ENCODE results near the gene NFASC.

The NFASC gene

DNA sequence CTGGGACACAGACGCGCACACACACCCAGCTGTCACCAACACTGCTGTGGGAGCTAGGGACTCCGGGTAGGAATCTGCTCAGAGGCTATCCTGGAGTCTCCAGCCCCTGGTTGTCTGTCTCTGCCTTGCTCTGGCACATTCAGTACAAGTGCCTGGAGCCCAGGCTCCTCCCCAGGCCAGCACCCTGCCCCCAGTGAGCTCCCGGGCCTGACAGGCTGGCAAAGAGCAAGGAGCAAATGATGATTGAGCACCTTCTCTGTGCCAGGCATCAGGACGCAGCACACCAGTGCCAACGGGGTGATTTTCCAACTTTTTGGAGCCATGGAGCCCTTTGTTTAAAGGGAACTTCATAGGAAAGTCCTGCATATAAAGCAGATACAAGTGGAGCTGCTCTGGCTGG, 178.8 kb downstream of the NFASC start:
- Histone ChIP-seq H2AK5ac (ENCODE audit: low read length) (no peak overlapping the region), H3K4me3 (ENCODE audit: low read depth, low read length) (no peak overlapping the region), H3K4me2 (ENCODE audit: low read length) (no peak overlapping the region), H3K23ac (ENCODE audit: low read length) (no peak overlapping the region), H3K79me2 (ENCODE audit: control insufficient read depth, insufficient read depth, low read length, poor library complexity) (no peaks in the 10 kb centered on the region), H3K14ac (ENCODE audit: low read length) (no peak overlapping the region), H3K18ac (ENCODE audit: low read length) (no peak overlapping the region), H3K79me1 (ENCODE audit: low read length) (no peaks in the 10 kb centered on the region), H2BK12ac (ENCODE audit: low read length) (no peak overlapping the region), H3K27me3 (ENCODE audit: insufficient read depth, low read length) (no peaks in the 10 kb centered on the region), H2AFZ (ENCODE audit: insufficient read depth, low read length, poor library complexity) (no peak overlapping the region), H3K4ac (ENCODE audit: low read depth, low read length) (no peak overlapping the region), H4K12ac (ENCODE audit: low read depth, low read length) (no peak overlapping the region), H3K36me3 (ENCODE audit: control insufficient read depth in 1 of 2, insufficient read depth in 2 of 2, low read length in 2 of 2) (no peaks in the 10 kb centered on the region), H3K9me3 (ENCODE audit: insufficient read depth, low read depth, low read length) (peaks cover 2% of the 10 kb centered on the region), H4K8ac (ENCODE audit: low read depth, low read length) (no peak overlapping the region), H3K9ac (ENCODE audit: low read length) (peak overlapping the region; percentile 39), H3K27ac (ENCODE audit: low read depth, low read length) (no peak overlapping the region), H4K91ac (ENCODE audit: low read depth, low read length) (no peak overlapping the region), H2BK5ac (ENCODE audit: low read depth, low read length, poor library complexity) (no peak overlapping the region), H2BK120ac (ENCODE audit: insufficient read depth, low read length, poor library complexity) (no peak overlapping the region), H3K4me1 (ENCODE audit: control insufficient read depth in 1 of 2, insufficient read depth in 2 of 2, low read length in 2 of 2) (no peaks in the 10 kb centered on the region)
- no peak for DNase-seq
- WGBS (ENCODE audit: extremely low coverage, insufficient coverage, insufficient read length) = no CpG with 5 or more reads among the region's 6 CpGs

DNA sequence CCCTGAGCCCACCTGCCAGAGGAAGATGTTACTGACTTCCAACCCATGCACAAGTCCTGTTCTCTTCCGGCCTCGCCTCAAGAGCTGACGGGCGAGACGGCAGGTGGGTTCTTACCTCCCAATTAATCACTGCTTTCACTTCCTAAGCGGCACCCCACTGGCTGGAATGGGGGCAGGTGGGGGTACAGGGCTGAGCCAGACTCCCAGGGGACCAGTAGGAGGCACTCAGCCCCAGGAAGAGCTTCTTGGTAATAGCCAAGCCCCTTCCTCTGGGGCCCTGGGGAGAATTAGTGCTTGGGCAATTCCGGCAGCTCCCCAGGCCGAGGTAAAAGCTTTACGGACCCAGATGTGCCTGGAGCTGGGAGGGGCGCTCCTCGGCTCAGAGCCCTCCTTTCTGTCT, 182.0 kb downstream of the NFASC start:
- Histone ChIP-seq H3K23ac (ENCODE audit: low read length) (no peak overlapping the region), H3K18ac (ENCODE audit: low read length) (no peak overlapping the region), H2AK5ac (ENCODE audit: low read length) (no peak overlapping the region), H3K27me3 (ENCODE audit: insufficient read depth, low read length) (no peaks in the 10 kb centered on the region), H3K9ac (ENCODE audit: low read length) (no peak overlapping the region), H2AFZ (ENCODE audit: insufficient read depth, low read length, poor library complexity) (no peak overlapping the region), H3K14ac (ENCODE audit: low read length) (no peak overlapping the region), H3K27ac (ENCODE audit: low read depth, low read length) (no peak overlapping the region), H3K79me2 (ENCODE audit: control insufficient read depth, insufficient read depth, low read length, poor library complexity) (no peaks in the 10 kb centered on the region), H2BK5ac (ENCODE audit: low read depth, low read length, poor library complexity) (no peak overlapping the region), H2BK12ac (ENCODE audit: low read length) (no peak overlapping the region), H3K9me3 (ENCODE audit: insufficient read depth, low read depth, low read length) (no peaks in the 10 kb centered on the region), H3K4ac (ENCODE audit: low read depth, low read length) (no peak overlapping the region), H3K4me3 (ENCODE audit: low read depth, low read length) (no peak overlapping the region), H3K79me1 (ENCODE audit: low read length) (no peaks in the 10 kb centered on the region), H3K4me2 (ENCODE audit: low read length) (no peak overlapping the region), H3K36me3 (ENCODE audit: control insufficient read depth in 1 of 2, insufficient read depth in 2 of 2, low read length in 2 of 2) (no peaks in the 10 kb centered on the region), H4K12ac (ENCODE audit: low read depth, low read length) (no peak overlapping the region), H2BK120ac (ENCODE audit: insufficient read depth, low read length, poor library complexity) (no peak overlapping the region), H4K8ac (ENCODE audit: low read depth, low read length) (no peak overlapping the region), H4K91ac (ENCODE audit: low read depth, low read length) (no peak overlapping the region), H3K4me1 (ENCODE audit: control insufficient read depth in 1 of 2, insufficient read depth in 2 of 2, low read length in 2 of 2) (no peaks in the 10 kb centered on the region)
- no peak for DNase-seq
- no CpG with 5 or more reads among the region's 11 CpGs for WGBS (ENCODE audit: extremely low coverage, insufficient coverage, insufficient read length)

DNA sequence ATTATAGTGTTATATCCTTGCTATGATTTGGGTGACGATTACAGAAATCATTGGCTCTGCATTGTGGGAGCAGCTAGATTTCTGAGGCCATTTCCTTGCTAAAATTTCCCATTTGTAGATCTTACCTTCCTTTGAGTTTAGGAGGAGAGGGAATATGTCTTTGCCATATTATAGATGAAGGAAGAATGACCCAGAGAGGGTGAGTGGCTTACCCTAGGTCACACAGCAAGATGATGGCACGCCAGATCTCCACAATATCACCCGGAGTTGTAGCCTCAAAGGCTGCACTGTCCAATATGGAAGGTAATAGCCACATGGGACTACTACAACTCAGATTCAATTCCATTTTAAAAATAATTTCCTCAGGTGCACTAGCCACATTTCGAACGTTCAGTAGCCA, 182.6 kb downstream of the NFASC start:
- no peak overlapping the region for H3K14ac ChIP-seq (ENCODE audit: low read length)
- no peak overlapping the region for H2AK5ac ChIP-seq (ENCODE audit: low read length)
- no peaks in the 10 kb centered on the region for H3K79me2 ChIP-seq (ENCODE audit: control insufficient read depth, insufficient read depth, low read length, poor library complexity)
- H3K18ac ChIP-seq (ENCODE audit: low read length) = no peak overlapping the region
- H4K12ac ChIP-seq (ENCODE audit: low read depth, low read length) = no peak overlapping the region
- no peak overlapping the region for H3K23ac ChIP-seq (ENCODE audit: low read length)
- H3K27ac ChIP-seq (ENCODE audit: low read depth, low read length) = no peak overlapping the region
- no CpG with 5 or more reads among the region's 5 CpGs for WGBS (ENCODE audit: extremely low coverage, insufficient coverage, insufficient read length)
- H4K91ac ChIP-seq (ENCODE audit: low read depth, low read length) = no peak overlapping the region
- H2BK120ac ChIP-seq (ENCODE audit: insufficient read depth, low read length, poor library complexity) = no peak overlapping the region
- no peaks in the 10 kb centered on the region for H3K9me3 ChIP-seq (ENCODE audit: insufficient read depth, low read depth, low read length)
- no peaks in the 10 kb centered on the region for H3K79me1 ChIP-seq (ENCODE audit: low read length)
- H3K9ac ChIP-seq (ENCODE audit: low read length) = no peak overlapping the region
- H3K4ac ChIP-seq (ENCODE audit: low read depth, low read length) = no peak overlapping the region
- H3K4me3 ChIP-seq (ENCODE audit: low read depth, low read length) = no peak overlapping the region
- H3K4me2 ChIP-seq (ENCODE audit: low read length) = no peak overlapping the region
- DNase-seq = no peak
- H3K4me1 ChIP-seq (ENCODE audit: control insufficient read depth in 1 of 2, insufficient read depth in 2 of 2, low read length in 2 of 2) = no peaks in the 10 kb centered on the region
- H3K27me3 ChIP-seq (ENCODE audit: insufficient read depth, low read length) = no peaks in the 10 kb centered on the region
- no peak overlapping the region for H2BK5ac ChIP-seq (ENCODE audit: low read depth, low read length, poor library complexity)
- H4K8ac ChIP-seq (ENCODE audit: low read depth, low read length) = no peak overlapping the region
- H2AFZ ChIP-seq (ENCODE audit: insufficient read depth, low read length, poor library complexity) = no peak overlapping the region
- H2BK12ac ChIP-seq (ENCODE audit: low read length) = no peak overlapping the region
- no peaks in the 10 kb centered on the region for H3K36me3 ChIP-seq (ENCODE audit: control insufficient read depth in 1 of 2, insufficient read depth in 2 of 2, low read length in 2 of 2)

DNA sequence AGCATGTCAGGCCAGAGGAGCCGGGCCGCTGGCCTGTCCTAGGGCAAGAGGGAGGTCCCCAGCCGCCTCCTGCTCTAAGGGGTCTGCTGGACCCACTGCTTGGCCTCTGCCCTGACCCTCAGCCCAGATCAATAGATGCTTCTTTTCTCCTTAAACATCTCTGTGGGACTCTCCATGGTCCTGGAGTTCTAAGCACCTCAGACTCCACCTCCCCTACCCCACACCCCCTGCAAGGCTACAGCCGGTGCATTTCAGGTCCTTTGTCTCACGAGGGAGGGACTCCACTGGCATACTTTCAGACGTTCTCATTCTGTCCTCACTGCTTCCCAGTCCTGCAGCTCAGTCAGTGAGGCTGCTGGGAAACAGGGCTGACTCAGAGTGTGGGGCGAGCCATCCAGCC, 183.4 kb downstream of the NFASC start:
- Histone ChIP-seq H3K4me1 (ENCODE audit: control insufficient read depth in 1 of 2, insufficient read depth in 2 of 2, low read length in 2 of 2) (no peaks in the 10 kb centered on the region), H3K9me3 (ENCODE audit: insufficient read depth, low read depth, low read length) (no peaks in the 10 kb centered on the region)

More for the DNA sequence above, 183.4 kb downstream of the NFASC start:
- Histone ChIP-seq H3K4me3 (ENCODE audit: low read depth, low read length) (no peak overlapping the region), H3K18ac (ENCODE audit: low read length) (no peak overlapping the region), H4K8ac (ENCODE audit: low read depth, low read length) (no peak overlapping the region), H3K27me3 (ENCODE audit: insufficient read depth, low read length) (no peaks in the 10 kb centered on the region), H2AFZ (ENCODE audit: insufficient read depth, low read length, poor library complexity) (no peak overlapping the region), H4K12ac (ENCODE audit: low read depth, low read length) (no peak overlapping the region), H3K9ac (ENCODE audit: low read length) (no peak overlapping the region), H2BK5ac (ENCODE audit: low read depth, low read length, poor library complexity) (no peak overlapping the region), H2BK120ac (ENCODE audit: insufficient read depth, low read length, poor library complexity) (no peak overlapping the region), H3K79me1 (ENCODE audit: low read length) (no peaks in the 10 kb centered on the region), H3K14ac (ENCODE audit: low read length) (no peak overlapping the region), H2BK12ac (ENCODE audit: low read length) (no peak overlapping the region), H3K36me3 (ENCODE audit: control insufficient read depth in 1 of 2, insufficient read depth in 2 of 2, low read length in 2 of 2) (no peaks in the 10 kb centered on the region), H3K4me2 (ENCODE audit: low read length) (no peak overlapping the region), H3K79me2 (ENCODE audit: control insufficient read depth, insufficient read depth, low read length, poor library complexity) (no peaks in the 10 kb centered on the region), H3K23ac (ENCODE audit: low read length) (no peak overlapping the region), H2AK5ac (ENCODE audit: low read length) (no peak overlapping the region), H4K91ac (ENCODE audit: low read depth, low read length) (no peak overlapping the region), H3K4ac (ENCODE audit: low read depth, low read length) (no peak overlapping the region), H3K27ac (ENCODE audit: low read depth, low read length) (no peak overlapping the region)
- WGBS (ENCODE audit: extremely low coverage, insufficient coverage, insufficient read length) = no CpG with 5 or more reads among the region's 7 CpGs
- DNase-seq = no peak

All from trophoblast cell (in vitro differentiated cells and primary cell).